H9 (cell line): ENCODE measurements around the gene RGS6. TPM values are rescaled to one million over a fixed set of nuclear protein-coding genes. Genes with fewer than 3 reads are reported as not detected.

Source experiments
- DNase-seq: peaks from one replicate; pipeline ENCODE4 v3.0.0-alpha.2; 2017
- H2AFZ ChIP-seq: one replicate; pipeline ENCODE4 v1.6.1; 2013; ENCODE audit warnings: mild to moderate bottlenecking, low read length, control low read depth, moderate library complexity
- H2AK5ac ChIP-seq: 2 replicates; pipeline ENCODE4 v1.6.1; 2013; ENCODE audit warnings: low read length, control low read depth, mixed read lengths; ENCODE audit not compliant: insufficient read length
- H2BK120ac ChIP-seq: one replicate; pipeline ENCODE4 v1.6.1; 2013; ENCODE audit warnings: low read depth, mild to moderate bottlenecking, low read length, control low read depth, inconsistent platforms; ENCODE audit not compliant: poor library complexity, severe bottlenecking
- H2BK12ac ChIP-seq: 2 replicates; pipeline ENCODE4 v1.6.1; 2013; ENCODE audit warnings: low read length, control low read depth, mixed read lengths, low read depth; ENCODE audit not compliant: insufficient read length
- H2BK15ac ChIP-seq: 2 replicates; pipeline ENCODE4 v1.6.1; 2013; ENCODE audit warnings: low read depth, low read length, control low read depth
- H2BK20ac ChIP-seq: one replicate; pipeline ENCODE4 v1.6.1; 2013; ENCODE audit warnings: low read depth, mild to moderate bottlenecking, low read length, control low read depth, inconsistent platforms; ENCODE audit not compliant: poor library complexity, severe bottlenecking
- H2BK5ac ChIP-seq: 2 replicates; pipeline ENCODE4 v1.6.1; 2013; ENCODE audit warnings: low read length, control low read depth, mixed read lengths; ENCODE audit not compliant: insufficient read length
- H3K14ac ChIP-seq: 2 replicates; pipeline ENCODE4 v1.6.1; 2013; ENCODE audit warnings: low read length, control low read depth; ENCODE audit not compliant: insufficient read depth
- H3K18ac ChIP-seq: 2 replicates; pipeline ENCODE4 v1.6.1; 2013; ENCODE audit warnings: low read depth, mild to moderate bottlenecking, mixed read lengths, low read length, control low read depth; ENCODE audit not compliant: insufficient read length
- H3K23ac ChIP-seq: 2 replicates; pipeline ENCODE4 v1.6.1; 2013; ENCODE audit warnings: low read length, control low read depth, mixed read lengths, low read depth; ENCODE audit not compliant: insufficient read length
- H3K23me2 ChIP-seq: 2 replicates; pipeline ENCODE4 v1.6.1; 2013; ENCODE audit warnings: low read depth, mild to moderate bottlenecking, mixed read lengths, low read length, control low read depth; ENCODE audit not compliant: insufficient read length, poor library complexity, severe bottlenecking
- H3K27ac ChIP-seq: 2 replicates; pipeline ENCODE4 v1.5.1; 2013; ENCODE audit warnings: low read length, control low read depth, mixed read lengths, low read depth; ENCODE audit not compliant: insufficient read length
- H3K27me3 ChIP-seq: 2 replicates; pipeline ENCODE4 v1.6.1; 2013; ENCODE audit warnings: low read length, control low read depth, inconsistent platforms; ENCODE audit not compliant: insufficient read depth
- H3K4ac ChIP-seq: 2 replicates; pipeline ENCODE4 v1.6.1; 2013; ENCODE audit warnings: low read depth, mild to moderate bottlenecking, control low read depth, inconsistent platforms, low read length, moderate library complexity
- H3K4me1 ChIP-seq: 2 replicates; pipeline ENCODE4 v1.6.1; 2013; ENCODE audit warnings: low read length, control low read depth, inconsistent platforms; ENCODE audit not compliant: insufficient read depth
- H3K4me2 ChIP-seq: 2 replicates; pipeline ENCODE4 v1.6.1; 2013; ENCODE audit warnings: low read length, control low read depth, mixed read lengths; ENCODE audit not compliant: insufficient read length, insufficient read depth
- H3K56ac ChIP-seq: 2 replicates; pipeline ENCODE4 v1.6.1; 2013; ENCODE audit warnings: low read depth, mild to moderate bottlenecking, mixed read lengths, low read length, control low read depth; ENCODE audit not compliant: insufficient read length
- H3K79me1 ChIP-seq: 2 replicates; pipeline ENCODE4 v1.6.1; 2013; ENCODE audit warnings: low read depth, mild to moderate bottlenecking, moderate library complexity, low read length, control low read depth, inconsistent platforms; ENCODE audit not compliant: insufficient read depth, poor library complexity, severe bottlenecking
- H3K79me2 ChIP-seq: 2 replicates; pipeline ENCODE4 v1.6.1; 2013; ENCODE audit warnings: low read length, control low read depth, inconsistent platforms; ENCODE audit not compliant: insufficient read depth
- H3K9ac ChIP-seq: 2 replicates; pipeline ENCODE4 v1.6.1; 2013; ENCODE audit warnings: low read length, control low read depth, mixed read lengths; ENCODE audit not compliant: insufficient read length; ENCODE audit errors: extremely low read depth
- H3K9me3 ChIP-seq: one replicate; pipeline ENCODE4 v1.6.1; 2013; ENCODE audit warnings: low read depth, low read length, inconsistent platforms; ENCODE audit not compliant: control insufficient read depth
- H3T11ph ChIP-seq: one replicate; pipeline ENCODE4 v1.6.1; 2013; ENCODE audit warnings: mild to moderate bottlenecking, low read length, control low read depth, inconsistent platforms
- H4K20me1 ChIP-seq: one replicate; pipeline ENCODE4 v1.6.1; 2013; ENCODE audit not compliant: control insufficient read depth, insufficient read length, insufficient read depth
- H4K5ac ChIP-seq: 2 replicates; pipeline ENCODE4 v1.6.1; 2013; ENCODE audit warnings: low read depth, mild to moderate bottlenecking, mixed read lengths, low read length, control low read depth; ENCODE audit not compliant: insufficient read length
- H4K8ac ChIP-seq: replicated peaks from 2 replicates; pipeline ENCODE4 v1.6.1; 2013; ENCODE audit warnings: low read length, control low read depth, mixed read lengths, low read depth; ENCODE audit not compliant: insufficient read length
- H4K91ac ChIP-seq: 2 replicates; pipeline ENCODE4 v1.6.1; 2013; ENCODE audit warnings: low read depth, mild to moderate bottlenecking, moderate library complexity, mixed read lengths, low read length, control low read depth; ENCODE audit not compliant: insufficient read length
- H3K27ac Mint-ChIP-seq, 3 experiments: 2 replicates in 2 of 3; 3 replicates in 1 of 3; pipeline ENCODE4 v1.8.0; 2020 to 2021; ENCODE audit warnings: mixed read lengths in 3 of 3, mild to moderate bottlenecking in 1 of 3, moderate library complexity in 1 of 3
- H3K27me3 Mint-ChIP-seq: 2 replicates; pipeline ENCODE4 v1.8.0; 2021; ENCODE audit warnings: low read depth, mild to moderate bottlenecking, moderate library complexity, mixed read lengths
- H3K36me3 Mint-ChIP-seq, 3 experiments: 2 replicates in 2 of 3; 3 replicates in 1 of 3; pipeline ENCODE4 v1.8.0; 2020 to 2021; ENCODE audit warnings: low read depth in 3 of 3, mixed read lengths in 3 of 3; ENCODE audit not compliant: insufficient read depth in 1 of 3
- H3K4me1 Mint-ChIP-seq, 2 experiments: 2 replicates each; pipeline ENCODE4 v1.8.0; 2020; ENCODE audit warnings: mixed read lengths in 2 of 2
- H3K4me3 Mint-ChIP-seq, 2 experiments: 2 replicates in 1 of 2; 3 replicates in 1 of 2; pipeline ENCODE4 v1.8.0; 2020 to 2021; ENCODE audit warnings: mild to moderate bottlenecking in 2 of 2, mixed read lengths in 2 of 2, moderate library complexity in 1 of 2
- H3K9me3 Mint-ChIP-seq, 2 experiments: 2 replicates in 1 of 2; 3 replicates in 1 of 2; pipeline ENCODE4 v1.8.0; 2020; ENCODE audit warnings: mild to moderate bottlenecking in 2 of 2, mixed read lengths in 2 of 2, moderate library complexity in 1 of 2
- CTCF ChIP-seq: fragments of 200-600 bp; sonication (generic); conservative IDR thresholded peaks from 3 replicates; pipeline ENCODE4 v1.8.0; 2021; ENCODE audit warnings: antibody characterized with exemption, mild to moderate bottlenecking
- WGBS: extraction: QIAGEN DNeasy Blood & Tissue Kit; methylation state at CpG from one replicate; pipeline ENCODE4 v1.1.7; 2013; ENCODE audit warnings: missing lambda C conversion rate, low lambda C conversion rate, mixed read lengths; ENCODE audit not compliant: insufficient read length; ENCODE audit errors: extremely low coverage; 5-methylcytosine and 5-hydroxymethylcytosine counted together
- total RNA-seq: library from RNA; stranded (reverse); gene quantifications from 2 replicates; pipeline ENCODE4 v1.2.1, GENCODE V29; 2021

RGS6 gene
- total RNA-seq, 1 experiment from 2014 or later = 3.0 TPM

DNA sequence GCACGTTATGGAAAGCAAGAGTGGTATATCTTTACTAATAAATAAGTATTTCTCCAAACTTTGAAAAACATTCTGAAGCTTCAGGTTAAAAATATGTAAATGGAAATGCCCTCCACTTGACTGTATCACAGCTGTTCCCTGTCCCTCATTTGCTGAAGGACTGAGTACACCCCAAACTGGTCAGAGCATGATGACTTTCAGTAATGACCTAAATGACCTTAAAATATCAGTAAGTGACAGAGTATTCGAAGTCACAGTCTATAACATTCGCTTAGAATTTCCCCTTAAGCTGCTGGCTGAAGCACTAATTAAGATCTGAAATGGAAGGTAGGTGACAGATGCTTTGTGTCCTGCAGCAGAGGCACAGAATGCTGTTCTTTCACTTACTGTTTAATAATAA lies 191.5 kb downstream of the RGS6 start:
- Histone ChIP-seq H3K27me3 (no peaks in the 10 kb centered on the region), H4K91ac (no peak overlapping the region), H2BK120ac (no peak overlapping the region), H3K79me1 (no peaks in the 10 kb centered on the region), H3K27ac (no peak overlapping the region), H3K23ac (no peak overlapping the region), H4K5ac (no peak overlapping the region), H3K4me2 (no peak overlapping the region), H3K14ac (no peak overlapping the region), H3K4ac (no peak overlapping the region), H3K9ac (no peak overlapping the region), H3K18ac (no peak overlapping the region), H2BK15ac (no peak overlapping the region), H3K23me2 (no peaks in the 10 kb centered on the region), H4K8ac (no peak overlapping the region), H3K79me2 (no peaks in the 10 kb centered on the region), H2BK12ac (no peak overlapping the region), H3K56ac (no peak overlapping the region), H2AK5ac (no peak overlapping the region), H3K4me1 (no peaks in the 10 kb centered on the region), H2BK20ac (no peak overlapping the region), H2AFZ (no peak overlapping the region), H3K9me3 (no peaks in the 10 kb centered on the region), H4K20me1 (no peaks in the 10 kb centered on the region), H3T11ph (no peak overlapping the region), H2BK5ac (no peak overlapping the region)
- H3K4me1 Mint-ChIP-seq = no peaks in the 10 kb centered on the region
- H3K27me3 Mint-ChIP-seq = no peaks in the 10 kb centered on the region; the same call in 1 of the 2 replicates
- DNase-seq = no peak
- H3K36me3 Mint-ChIP-seq = 0 out of 7 replicates have a peak, but pooled peaks cover 0 to 2% (median 0%) of the 10 kb centered on the region in 3 experiments
- no peak for TF ChIP-seq CTCF
- WGBS = no CpG with 5 or more reads among the region's 3 CpGs
- H3K9me3 Mint-ChIP-seq = no peaks in the 10 kb centered on the region; a peak in 2 of 5 replicates
- H3K27ac Mint-ChIP-seq = no peak overlapping the region
- H3K4me3 Mint-ChIP-seq = no peak overlapping the region
